Activated T-helper 1 cell treated with anti-CD3 and anti-CD28 coated beads, Interleukin-2, amount 50 U/mL, for 16 hours (primary cell): ENCODE results near the gene LCN1.

Experiments
- DNase-seq, 2 donors: peaks; one replicate each; pipeline ENCODE4 v3.0.0-alpha.2; 2020; ENCODE audit warnings: low read depth in 1 of 2, low spot score in 1 of 2

Gene LCN1

GRCh38 chr9:135488527-135488926, 32.7 kb upstream of the LCN1 start:
- DNase-seq = no peak

- DNase-seq = no peak
These were observed 31.9 kb upstream of the LCN1 start for GRCh38 chr9:135489188-135489906.

GRCh38 chr9:135490166-135490870, 30.9 kb upstream of the LCN1 start:
- no peak for DNase-seq

GRCh38 chr9:135490980-135491464, 30.2 kb upstream of the LCN1 start:
- no peak for DNase-seq

GRCh38 chr9:135491764-135492163, 29.5 kb upstream of the LCN1 start:
- DNase-seq = no peak

GRCh38 chr9:135492886-135493669, 28.2 kb upstream of the LCN1 start:
- DNase-seq = no peak

- DNase-seq = no peak
These were observed 26.3 kb upstream of the LCN1 start for GRCh38 chr9:135494791-135495559.

- no peak for DNase-seq
These were observed 22.7 kb upstream of the LCN1 start for GRCh38 chr9:135498381-135499126.

- DNase-seq = peak; percentile 82 to 87
These were observed 21.7 kb upstream of the LCN1 start for GRCh38 chr9:135499326-135500070.

- DNase-seq = no peak
These were observed 21.1 kb upstream of the LCN1 start for GRCh38 chr9:135500071-135500524.

- peak; percentile 73 to 79 for DNase-seq
These were observed 20.5 kb upstream of the LCN1 start, which contains the start of gene MRPS2 for GRCh38 chr9:135500525-135501260. Gene MRPS2 (plus strand): TSS chr9:135500682. CDS start chr9:135500711, 29 bp downstream.

- DNase-seq = no peak
These were observed 19.7 kb upstream of the LCN1 start for GRCh38 chr9:135501261-135502167.

GRCh38 chr9:135502168-135502872, 18.9 kb upstream of the LCN1 start:
- no peak for DNase-seq

- no peak for DNase-seq
These were observed 18.3 kb upstream of the LCN1 start for GRCh38 chr9:135502873-135503321.

GRCh38 chr9:135503371-135504261, 17.6 kb upstream of the LCN1 start:
- no peak for DNase-seq
